GM12801 (cell line): ENCODE measurements around the gene ERN2.

Experiments used
- TF ChIP-seq, protein P1 (sequence below): IDR thresholded peaks from one replicate; pipeline ENCODE4 v1.5.1; 2011; ENCODE audit warnings: control low read depth; ENCODE audit not compliant: insufficient read length; ENCODE audit errors: extremely low read depth

ERN2 gene

DNA sequence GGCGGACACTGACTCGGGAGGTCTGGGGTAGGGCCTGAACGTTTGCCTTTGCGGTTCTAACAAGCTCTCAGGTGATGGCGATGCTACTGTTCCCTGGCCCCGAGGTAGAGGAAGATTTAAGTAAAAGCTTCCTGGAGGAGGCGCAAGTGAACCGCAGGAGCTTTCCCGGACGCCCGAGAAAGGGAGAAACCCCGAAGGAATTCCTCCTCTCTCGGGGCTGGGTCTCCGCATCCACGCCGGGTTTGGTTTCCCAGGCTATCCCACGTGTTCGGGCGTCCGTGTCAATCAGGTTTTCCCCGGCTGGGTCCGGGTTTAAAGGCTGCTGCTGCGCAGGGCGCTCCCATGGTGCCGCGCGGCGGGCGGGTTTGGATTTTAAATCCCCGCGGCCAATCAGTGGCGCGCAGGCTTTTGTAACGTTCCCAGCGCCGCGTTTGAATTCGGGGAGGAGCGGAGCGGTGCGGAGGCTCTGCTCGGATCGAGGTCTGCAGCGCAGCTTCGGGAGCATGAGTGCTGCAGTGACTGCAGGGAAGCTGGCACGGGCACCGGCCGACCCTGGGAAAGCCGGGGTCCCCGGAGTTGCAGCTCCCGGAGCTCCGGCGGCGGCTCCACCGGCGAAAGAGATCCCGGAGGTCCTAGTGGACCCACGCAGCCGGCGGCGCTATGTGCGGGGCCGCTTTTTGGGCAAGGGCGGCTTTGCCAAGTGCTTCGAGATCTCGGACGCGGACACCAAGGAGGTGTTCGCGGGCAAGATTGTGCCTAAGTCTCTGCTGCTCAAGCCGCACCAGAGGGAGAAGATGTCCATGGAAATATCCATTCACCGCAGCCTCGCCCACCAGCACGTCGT is 34.4 kb downstream of the ERN2 start, which contains the start of gene PLK1:
PLK1 (plus strand) TSS at position 460 of the 844 bp plus-strand sequence; CDS start at position 504, 44 bp downstream.
- TF ChIP-seq, protein P1, sequence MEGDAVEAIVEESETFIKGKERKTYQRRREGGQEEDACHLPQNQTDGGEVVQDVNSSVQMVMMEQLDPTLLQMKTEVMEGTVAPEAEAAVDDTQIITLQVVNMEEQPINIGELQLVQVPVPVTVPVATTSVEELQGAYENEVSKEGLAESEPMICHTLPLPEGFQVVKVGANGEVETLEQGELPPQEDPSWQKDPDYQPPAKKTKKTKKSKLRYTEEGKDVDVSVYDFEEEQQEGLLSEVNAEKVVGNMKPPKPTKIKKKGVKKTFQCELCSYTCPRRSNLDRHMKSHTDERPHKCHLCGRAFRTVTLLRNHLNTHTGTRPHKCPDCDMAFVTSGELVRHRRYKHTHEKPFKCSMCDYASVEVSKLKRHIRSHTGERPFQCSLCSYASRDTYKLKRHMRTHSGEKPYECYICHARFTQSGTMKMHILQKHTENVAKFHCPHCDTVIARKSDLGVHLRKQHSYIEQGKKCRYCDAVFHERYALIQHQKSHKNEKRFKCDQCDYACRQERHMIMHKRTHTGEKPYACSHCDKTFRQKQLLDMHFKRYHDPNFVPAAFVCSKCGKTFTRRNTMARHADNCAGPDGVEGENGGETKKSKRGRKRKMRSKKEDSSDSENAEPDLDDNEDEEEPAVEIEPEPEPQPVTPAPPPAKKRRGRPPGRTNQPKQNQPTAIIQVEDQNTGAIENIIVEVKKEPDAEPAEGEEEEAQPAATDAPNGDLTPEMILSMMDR, result no peak

DNA sequence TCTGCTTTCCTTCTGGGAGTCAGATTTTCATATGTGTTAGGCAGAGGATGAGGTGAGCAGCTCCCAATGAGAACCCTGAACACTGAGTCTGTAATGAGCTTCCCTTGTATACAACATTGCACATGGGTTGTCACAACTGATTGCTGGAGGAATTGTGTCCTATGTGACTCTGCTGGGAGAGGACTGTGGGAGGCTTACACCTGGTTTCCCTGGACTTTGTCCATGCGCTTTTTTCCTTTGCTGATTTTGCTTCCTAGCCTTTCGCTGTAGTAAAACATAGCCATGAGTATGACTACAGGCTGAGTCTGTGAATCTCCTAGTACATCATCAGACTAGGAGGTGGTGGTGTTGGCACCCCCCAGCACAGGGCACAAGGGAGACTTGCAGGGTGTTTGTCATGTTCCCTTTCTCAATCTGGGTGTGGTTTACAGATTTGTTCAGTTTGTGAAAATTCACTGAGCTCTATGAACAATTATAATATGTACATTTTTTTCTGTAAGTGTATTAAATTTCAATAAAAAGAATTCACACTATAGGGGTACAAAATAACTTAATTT is 36.0 kb downstream of the ERN2 start:
- TF ChIP-seq, protein P1, result no peak

DNA sequence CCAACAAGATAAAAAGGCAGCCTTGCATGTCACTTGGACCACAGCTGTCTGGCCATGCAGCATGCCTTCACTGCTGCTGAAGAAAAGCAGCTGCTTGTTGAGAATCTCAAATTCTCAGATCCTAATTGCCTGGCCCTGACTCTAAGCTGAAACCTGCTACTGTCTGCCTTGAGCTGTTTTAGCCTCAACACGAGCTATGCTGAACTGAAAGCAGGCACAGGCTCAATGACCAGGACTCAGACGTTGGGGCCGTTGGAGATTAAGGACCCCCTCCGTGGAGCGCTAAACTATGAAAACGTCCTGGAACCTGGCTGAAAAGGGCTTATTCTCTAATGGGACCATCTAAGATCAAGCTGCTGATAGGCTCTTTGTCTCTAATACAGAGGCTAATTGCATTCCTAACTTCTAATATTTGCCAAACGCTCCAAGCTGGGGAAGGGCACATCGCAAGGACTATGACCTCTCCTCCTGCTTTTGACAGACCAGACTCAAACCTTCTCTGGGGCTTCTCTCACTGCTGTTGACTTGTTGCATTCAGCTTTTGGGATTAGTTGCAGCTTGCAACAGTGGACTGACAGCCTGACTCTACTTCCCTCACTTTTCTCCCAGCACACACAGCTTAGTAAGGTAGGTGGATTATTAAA is 38.9 kb downstream of the ERN2 start:
- TF ChIP-seq, protein P1, result no peak

DNA sequence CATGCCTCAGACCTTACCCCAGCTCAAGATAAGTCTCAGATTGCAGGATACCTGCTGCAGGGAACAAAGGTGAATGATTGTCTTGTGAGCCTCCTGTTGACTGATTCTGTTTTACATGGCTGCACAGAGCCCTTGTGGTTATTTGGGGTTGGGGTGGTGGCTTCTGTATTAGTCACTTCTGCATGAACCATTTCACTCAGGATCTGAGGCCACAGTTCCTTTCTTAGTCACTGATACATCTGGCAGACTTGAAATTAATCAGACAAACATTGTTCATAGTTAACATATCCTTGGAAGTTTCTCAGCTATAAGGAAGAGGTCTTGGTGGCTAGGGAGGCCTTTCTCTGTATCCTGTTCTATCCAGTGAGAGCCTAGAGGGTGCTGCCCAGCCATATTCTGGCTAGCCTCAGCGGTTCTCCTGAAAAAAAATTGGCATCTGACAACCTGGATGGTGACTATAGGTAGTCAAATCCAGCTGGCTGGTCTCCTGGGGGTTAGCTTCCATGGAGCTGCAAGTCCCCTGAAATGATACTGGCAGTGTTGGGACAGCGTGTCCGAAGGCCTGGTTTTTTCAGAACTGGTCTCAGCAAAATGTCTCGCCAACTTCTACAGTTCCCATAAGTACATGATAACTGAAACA is 42.8 kb downstream of the ERN2 start:
- TF ChIP-seq, protein P1, result no peak

DNA sequence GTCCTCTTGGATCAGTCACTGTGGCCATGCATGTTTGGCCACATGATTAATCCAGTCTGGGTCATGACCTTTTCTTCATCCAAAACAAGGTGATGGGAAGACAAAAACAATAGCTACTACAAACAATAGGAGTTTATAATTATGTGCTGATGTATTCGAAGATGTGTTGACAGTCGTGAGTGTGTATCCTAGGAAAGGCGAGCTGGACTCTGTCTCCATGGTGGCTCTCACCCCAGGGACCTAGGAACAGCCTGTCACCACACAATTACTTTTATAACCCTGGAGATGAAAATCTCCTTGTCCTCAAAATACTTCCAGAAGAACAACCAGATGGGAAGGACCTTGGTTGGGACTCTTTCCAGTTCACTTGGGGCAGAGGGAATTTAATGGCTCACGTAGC is 44.1 kb downstream of the ERN2 start:
- TF ChIP-seq, protein P1, result no peak

DNA sequence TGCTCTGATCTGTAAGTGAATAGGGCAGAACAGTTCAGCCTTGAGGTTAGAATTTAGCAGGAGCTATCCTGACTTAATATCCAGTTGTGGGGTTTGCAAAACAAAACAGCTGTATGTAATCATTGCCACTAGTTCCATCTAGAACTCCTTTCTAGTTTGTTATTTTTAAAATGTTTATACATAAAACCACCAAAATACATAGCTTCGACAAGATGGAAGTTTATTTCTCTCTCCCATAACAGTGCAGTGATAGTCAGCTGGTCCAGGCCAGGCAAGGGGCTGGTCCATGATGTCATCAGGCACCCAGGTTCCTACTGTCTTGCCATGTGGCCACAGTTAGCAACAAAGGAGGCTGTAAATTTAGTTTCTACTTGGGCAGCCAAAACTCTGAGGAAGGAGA is 44.8 kb downstream of the ERN2 start:
- TF ChIP-seq, protein P1, result no peak

DNA sequence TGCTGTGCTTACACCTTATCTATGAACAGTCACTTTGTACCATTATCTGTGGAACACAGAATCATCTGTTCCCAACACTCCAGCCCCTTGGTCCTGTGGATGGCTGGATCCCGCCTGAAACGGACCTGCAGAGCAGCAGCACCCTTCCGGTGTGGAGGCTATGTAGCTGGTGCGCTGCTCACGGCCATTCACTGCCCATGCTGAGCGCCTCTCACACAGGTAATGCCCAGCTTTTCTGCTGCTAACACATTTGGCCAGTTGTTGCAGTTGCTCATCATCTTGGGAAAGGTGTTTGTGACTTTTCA is 45.7 kb downstream of the ERN2 start:
- TF ChIP-seq, protein P1, result no peak
